Panc1 (cell line): ENCODE measurements around the gene ARF1.

Experiments used
- SIN3A ChIP-seq: IDR thresholded peaks from 2 replicates; pipeline ENCODE4 v1.6.1; 2012; ENCODE audit warnings: low read depth, mild to moderate bottlenecking, low read length, moderate library complexity, borderline replicate concordance; ENCODE audit not compliant: insufficient read depth
- TF ChIP-seq, protein P1 (sequence below): fragments of 450-650 bp; IDR thresholded peaks from 2 replicates; pipeline ENCODE4 v1.5.1; 2017; ENCODE audit warnings: mild to moderate bottlenecking

GRCh38 chr1:228072658-228073043 is 9.9 kb upstream of the ARF1 start:
- TF ChIP-seq, protein P1, sequence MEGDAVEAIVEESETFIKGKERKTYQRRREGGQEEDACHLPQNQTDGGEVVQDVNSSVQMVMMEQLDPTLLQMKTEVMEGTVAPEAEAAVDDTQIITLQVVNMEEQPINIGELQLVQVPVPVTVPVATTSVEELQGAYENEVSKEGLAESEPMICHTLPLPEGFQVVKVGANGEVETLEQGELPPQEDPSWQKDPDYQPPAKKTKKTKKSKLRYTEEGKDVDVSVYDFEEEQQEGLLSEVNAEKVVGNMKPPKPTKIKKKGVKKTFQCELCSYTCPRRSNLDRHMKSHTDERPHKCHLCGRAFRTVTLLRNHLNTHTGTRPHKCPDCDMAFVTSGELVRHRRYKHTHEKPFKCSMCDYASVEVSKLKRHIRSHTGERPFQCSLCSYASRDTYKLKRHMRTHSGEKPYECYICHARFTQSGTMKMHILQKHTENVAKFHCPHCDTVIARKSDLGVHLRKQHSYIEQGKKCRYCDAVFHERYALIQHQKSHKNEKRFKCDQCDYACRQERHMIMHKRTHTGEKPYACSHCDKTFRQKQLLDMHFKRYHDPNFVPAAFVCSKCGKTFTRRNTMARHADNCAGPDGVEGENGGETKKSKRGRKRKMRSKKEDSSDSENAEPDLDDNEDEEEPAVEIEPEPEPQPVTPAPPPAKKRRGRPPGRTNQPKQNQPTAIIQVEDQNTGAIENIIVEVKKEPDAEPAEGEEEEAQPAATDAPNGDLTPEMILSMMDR, result no peak
- no peak for TF ChIP-seq SIN3A
